ENCODE results near the gene NEMP2.

Gene NEMP2, protein sequence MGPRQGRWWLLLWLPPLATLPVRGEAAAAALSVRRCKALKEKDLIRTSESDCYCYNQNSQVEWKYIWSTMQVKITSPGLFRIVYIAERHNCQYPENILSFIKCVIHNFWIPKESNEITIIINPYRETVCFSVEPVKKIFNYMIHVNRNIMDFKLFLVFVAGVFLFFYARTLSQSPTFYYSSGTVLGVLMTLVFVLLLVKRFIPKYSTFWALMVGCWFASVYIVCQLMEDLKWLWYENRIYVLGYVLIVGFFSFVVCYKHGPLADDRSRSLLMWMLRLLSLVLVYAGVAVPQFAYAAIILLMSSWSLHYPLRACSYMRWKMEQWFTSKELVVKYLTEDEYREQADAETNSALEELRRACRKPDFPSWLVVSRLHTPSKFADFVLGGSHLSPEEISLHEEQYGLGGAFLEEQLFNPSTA

DNA sequence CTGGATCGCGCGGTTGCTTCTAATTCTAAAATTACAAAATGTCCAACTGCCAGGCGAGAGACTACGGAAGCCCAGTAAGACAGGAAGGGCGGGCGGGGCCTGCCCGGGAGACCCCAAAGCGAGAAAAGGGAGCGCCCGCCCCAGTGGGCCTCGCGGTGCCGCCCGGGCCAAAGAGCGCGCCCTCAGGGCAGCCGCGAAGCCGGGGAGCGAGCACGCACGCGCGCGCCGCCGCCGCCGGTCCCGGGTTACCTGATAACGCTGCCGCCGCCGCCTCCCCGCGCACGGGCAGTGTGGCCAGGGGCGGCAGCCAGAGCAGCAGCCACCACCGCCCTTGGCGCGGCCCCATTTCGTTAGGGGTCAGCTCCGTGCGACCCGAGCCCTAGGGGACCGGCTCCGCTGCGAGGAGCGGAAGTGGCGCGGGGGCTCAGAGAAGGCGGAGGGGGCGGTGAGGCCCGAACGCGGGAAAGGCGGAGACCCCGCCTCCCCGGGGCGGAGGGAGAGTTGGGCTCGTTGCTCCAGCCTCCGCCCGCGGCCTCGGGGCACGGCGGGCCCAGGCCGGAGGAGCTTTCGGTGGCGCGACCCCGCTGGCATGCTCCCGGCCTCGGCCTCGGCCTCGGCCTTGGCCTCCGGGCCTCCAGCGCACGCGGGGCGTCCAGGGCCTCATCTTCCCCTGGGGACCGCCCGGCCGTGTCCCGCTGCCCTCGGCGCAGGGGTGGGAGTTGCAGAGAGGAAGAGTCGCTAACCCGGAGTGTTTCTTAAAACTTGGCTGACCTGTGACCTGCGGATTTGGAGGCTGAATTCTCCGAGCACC is at the start of gene NEMP2:
Gene NEMP2 (minus strand): TSS at position 413 of the 811 bp plus-strand sequence. CDS start 67 bp downstream, at position 346.
- DNase-seq (ENCODE audit: low spot score) = peak; percentile 93

DNA sequence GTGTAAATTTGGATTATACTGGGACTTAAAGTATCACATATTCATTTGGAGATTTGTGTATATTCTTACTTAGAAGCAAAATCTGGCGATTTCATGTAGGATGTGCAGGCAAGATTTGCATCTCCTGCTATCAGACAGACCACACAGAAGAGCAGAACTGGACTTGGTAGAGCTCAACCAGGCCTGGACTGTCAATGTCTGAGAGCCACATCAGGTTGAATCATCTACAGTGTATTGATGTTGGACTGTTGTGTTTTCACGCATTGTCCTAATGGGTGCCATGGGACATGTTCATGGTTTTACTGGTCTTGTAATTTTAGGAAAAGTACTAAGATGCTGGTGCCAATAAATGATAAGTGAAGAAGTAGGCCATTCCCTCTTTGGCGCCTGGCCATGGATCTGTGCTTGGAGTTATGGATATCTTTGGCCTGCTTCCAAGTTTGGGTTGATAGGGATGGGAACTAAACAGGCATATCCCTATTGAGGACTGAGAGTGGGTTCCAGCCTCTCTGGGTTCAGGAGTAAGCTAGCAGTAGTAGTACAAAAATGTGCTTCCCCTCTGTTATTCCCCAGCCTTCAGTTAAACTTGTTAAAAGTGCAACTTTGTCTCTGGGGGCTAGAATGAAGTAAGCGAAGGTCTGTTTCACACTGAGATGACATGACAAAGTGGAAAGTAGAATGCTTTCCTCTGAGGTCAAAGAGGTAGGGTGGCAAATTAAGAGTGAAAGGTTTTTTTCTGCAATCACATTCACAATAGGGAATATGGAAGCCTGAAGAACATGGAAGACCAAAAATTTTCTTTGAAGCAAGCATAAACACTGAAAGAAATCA is 49.2 kb upstream of the NEMP2 start:
- no peak for DNase-seq (ENCODE audit: low spot score)

DNA sequence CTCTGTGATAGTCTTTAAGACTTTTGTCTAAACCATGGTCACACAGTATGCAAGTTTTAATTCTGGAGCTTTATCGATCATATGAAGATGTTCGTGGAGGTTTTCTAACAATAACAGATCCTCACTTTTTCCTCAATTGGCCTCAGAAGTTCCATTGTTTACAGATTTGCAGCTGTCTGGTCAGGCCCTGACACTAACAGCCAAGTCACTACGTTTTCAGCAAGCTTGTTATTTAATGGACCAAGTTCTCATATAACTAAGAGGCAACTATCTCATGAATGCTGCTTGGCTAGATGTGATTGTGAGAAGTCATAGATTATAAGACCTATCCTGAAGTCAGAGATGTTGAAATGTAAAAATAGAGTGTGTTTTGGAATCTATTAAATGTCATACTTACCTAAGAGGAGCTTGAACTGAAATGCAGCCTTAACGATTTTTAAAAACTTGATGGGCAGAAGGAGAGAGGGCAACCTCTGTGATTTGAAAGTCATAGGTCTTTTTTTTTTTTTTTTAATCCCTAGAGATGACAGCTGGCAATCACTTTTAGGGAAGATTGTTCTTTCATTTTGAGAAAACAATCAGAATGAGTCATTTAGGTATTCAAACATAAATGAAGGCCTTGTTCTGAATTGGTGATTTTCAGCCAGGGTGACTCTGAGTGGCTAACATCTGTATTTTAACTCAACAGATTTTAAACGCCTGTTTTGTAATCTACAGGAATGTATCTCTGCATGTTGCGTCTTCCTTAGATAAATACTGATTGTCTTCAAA is 48.4 kb upstream of the NEMP2 start:
- DNase-seq (ENCODE audit: low spot score) = no peak

DNA sequence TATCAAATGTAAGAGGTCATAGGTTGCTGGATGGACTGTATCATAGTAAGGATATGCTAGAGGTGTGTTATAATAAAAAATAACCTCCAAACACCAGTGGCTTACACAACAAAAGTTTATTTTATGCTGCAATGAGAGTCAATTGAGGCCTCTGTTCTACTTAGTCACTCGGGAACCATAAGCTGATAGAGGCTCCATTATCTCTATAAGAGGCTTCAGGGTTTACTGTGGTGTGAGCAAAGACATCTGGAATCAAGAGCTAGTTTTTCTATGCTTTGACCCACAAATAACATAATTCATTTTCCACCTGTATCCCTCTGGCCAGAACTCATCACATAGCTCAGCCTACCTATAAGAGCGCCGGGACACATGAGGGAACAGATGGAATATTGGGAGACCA is 47.5 kb upstream of the NEMP2 start:
- no peak for DNase-seq (ENCODE audit: low spot score)

DNA sequence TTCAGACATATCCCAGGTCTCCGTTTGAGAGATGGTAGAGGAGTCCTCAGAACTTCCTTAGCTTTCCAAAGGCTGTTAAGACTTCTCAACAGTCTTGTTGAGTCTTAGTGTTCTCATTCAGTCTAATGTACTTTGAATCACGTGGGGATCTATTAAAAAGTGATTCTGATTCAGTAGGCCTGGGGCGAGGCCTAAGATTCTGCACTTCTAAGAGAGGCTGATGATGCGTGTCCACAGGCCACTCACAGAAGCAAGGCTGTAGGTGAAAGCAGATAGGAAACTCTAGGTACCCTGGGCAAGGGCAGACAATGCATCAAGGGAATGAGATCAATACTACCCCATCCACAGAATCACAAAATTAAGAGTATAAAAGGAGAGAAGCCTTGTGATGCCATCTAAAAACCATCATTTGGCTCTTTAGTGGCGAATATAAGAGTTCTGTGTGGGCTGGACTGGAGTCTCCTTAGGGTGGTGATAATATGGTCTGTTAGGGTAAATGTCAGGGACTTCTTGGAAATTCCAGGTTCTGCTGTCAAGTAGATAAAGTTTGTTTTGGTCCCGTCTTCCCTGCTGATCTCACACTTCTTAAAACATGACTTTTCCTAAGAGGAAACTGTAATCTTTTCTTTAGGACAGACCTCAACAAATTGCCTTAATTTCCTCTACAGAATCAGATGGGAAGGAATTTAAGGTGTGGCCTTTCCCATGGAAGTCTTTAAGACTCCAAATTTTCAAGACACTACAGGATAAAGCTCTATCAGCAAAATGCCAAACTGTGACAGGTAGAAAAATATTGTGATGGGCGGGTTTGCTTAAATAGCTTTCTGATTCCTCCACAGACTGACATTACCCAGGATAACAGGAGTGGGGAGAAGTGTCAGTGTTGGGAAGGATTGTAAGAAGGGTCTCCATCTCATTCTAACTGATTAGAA is 45.7 kb upstream of the NEMP2 start:
- DNase-seq (ENCODE audit: low spot score) = no peak

DNA sequence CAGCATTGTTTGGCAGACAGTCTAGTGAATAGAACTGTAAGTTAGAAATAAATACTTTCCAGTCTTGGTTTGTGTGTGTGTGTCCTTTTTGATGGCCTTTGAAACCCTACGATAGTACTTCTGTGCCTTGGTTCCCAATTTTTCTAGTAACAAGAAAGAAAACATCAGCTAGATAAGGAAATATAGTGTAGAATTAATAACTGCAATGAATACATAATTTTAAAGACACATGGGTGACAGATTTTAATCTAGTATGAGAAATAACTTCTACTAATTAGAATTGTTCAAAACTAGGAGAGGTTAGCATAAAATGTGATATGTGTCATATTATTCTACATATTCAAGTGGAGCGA is 44.5 kb upstream of the NEMP2 start:
- no peak for DNase-seq (ENCODE audit: low spot score)

DNA sequence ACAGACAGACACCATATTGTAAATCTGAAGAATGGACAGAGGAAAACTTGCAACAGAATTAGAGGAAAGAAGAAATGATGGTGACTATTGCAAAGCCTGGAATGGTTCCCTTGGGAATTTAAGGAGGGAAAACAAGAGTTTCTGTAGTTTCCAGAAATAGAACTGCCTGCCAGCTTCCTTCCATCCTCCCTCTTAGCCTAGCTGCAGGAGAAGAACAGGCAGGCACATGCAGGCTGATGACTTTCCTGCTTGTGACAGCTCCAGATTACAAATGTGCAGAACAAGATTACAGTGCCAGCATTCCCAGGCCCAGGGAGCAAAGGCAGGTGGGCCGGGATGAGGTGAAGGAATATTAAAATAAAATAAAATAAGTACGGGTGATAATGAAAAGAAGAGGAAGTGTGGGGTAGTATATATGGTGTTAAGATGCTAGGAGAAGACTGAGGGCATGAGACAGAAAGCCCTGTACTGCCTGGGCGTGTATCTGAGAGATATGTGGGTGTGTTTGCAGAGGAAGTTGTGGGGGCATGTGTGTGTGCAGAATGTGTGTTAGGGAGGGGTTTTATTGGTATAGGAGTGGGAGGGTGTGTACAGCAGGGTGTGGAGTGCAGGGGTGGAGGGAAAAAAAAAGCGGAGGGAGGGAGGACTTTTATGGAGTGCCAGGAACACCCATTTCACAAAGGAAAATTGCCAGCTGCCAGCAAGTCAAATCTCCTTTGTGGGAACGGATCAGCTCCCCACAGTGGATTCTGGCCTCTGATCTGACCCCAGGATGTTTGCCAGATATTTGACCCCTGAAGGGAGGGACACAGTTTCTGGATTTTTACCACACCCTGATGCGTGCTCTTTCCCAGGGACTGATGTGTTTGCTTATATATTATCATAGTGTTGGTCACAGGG is 43.9 kb upstream of the NEMP2 start:
- no peak for DNase-seq (ENCODE audit: low spot score)

DNA sequence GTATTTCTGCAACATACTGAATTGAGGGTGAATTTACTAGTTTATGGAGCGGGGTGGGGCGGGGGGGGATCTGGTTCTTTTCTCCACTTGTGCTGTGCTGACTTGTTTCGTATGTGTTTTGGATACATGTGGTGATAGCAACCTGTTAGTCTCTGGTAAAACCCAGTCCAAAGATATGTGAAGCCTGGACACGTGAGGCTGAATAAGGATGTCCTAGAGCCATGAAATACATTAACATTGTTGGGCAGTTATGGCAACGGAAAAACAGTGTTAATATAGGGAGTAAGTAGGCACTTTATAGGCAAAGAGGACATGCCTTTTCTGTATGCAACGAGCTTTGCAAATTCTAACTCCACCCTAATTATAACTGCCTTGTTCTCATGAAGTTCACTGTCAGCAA is 42.1 kb upstream of the NEMP2 start:
- DNase-seq (ENCODE audit: low spot score) = no peak

DNA sequence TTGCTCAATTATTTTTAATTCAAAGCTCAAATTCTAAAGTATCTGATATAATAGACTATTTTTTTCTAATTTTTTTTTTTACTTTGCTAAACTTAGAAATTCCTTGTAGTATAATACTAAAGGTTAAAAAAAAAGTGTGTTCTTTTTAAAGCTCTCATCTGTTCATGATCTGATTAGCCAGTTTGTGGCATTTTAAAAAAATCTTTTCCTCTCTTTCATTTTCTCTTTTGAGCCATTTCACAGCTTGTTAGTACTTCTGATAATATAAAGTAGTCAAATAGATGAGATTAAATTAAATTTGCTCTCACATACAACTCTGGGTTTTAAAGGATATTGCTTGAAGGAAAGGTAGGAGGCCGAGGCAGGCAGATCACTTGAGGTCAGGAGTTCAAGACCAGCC is 40.7 kb upstream of the NEMP2 start:
- DNase-seq (ENCODE audit: low spot score) = no peak

DNA sequence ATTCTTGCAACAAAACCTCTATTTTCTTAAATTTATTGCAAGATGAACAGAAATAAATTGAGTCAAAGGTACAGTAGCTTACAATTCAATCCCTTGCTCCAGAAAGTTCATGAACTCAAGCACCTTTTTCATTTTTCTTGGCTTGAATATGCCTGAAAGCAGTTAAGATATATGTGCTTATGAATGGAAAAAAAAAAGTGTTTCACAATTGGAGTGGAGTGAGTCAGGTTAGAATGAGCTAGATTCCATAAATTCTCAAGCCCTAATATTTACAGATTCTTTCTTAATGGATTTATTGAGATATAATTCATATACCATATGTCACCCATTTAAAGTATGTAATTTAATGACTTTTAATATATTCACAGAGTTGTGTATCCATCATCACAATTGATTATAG is 39.6 kb upstream of the NEMP2 start:
- DNase-seq (ENCODE audit: low spot score) = no peak

DNA sequence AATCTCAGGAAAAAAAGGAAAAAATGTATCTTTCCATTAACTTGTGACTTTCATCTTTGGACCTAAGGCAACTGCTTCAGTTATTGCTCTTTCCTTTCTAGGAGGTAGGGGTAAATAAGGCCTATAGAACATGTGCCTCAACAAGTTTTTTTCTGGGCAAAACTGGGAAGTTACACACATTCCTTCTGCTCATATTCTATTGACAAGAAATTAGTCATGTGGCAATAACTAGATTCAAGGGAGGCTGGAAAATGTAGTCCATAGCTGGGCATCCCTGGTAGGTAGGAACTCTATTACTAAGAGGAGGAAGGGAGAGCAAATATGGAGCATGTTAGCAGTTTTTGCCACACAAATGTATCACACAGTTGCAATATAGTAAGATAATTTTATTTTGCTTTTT is 37.7 kb upstream of the NEMP2 start:
- no peak for DNase-seq (ENCODE audit: low spot score)

DNA sequence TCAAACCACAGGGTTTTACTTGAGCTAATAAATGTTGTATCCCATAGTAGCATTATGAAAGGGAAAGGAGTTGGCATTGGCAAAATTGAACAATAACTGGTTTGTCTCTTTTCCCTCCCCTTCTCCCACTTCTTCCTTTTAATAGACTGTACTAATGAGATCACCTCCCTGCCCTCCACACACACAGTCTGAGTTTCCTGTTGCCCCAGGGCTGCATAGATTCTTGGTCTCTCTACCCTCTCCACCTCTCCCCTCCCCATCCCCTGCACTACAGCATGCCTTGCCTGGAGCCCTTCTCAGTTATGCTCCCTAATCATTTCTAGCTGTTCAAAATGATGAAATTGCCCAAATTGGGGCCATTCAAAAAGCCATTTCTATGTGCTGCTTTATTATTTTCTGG is 37.2 kb upstream of the NEMP2 start:
- no peak for DNase-seq (ENCODE audit: low spot score)

DNA sequence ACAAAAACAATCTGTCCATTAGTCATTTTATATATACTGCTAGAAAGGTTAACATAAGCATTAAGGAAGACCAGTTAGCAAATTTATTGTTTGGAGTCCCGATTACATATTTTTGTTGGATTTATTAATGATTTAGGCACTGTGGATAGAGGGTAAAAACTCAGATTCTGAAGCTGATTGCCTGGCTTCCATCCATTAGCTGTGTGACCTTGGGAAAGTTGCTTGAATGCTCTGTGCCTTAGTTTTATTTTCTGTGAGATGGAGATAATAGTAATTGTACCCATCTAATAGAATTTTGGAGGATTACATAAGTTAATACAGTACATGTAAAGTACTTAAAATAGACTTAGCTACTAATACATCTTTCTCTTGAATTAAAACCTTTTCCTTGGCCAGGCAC is 36.3 kb upstream of the NEMP2 start:
- DNase-seq (ENCODE audit: low spot score) = no peak

DNA sequence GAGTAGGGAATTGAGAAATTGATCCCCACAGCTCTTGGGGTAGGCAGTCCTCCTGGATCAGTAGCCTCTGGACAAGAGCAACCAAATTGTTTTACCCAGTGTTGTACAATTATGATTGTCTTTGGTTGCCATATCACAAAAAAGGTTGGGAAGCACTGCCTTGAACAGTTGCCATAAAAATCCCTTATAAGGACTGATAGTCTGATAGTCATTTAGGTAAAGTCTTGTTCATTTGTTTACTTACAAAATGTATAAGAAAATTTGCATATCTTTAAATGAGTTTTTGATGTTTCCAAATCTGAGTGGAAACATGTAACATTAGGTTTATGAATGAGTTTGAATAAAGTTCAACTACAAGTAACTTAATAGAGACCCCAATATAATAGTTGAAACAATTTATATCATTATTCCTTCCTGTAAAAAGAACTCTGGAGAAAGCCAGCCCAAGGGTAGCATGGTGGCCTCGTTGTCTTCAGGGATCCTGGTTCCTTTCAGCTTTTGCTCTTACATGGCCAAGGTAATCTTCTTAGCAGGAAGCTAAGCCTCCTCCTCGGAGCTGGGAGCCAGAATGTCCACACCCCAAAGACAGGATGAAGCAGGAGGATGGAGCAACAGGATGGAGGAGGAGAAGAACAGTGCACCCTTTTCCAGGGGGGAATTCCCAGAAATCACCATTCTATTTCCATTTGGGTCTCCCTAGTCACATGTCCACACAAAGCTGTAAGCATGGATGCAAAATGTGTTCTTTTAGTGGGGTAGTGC is 35.7 kb upstream of the NEMP2 start:
- no peak for DNase-seq (ENCODE audit: low spot score)

DNA sequence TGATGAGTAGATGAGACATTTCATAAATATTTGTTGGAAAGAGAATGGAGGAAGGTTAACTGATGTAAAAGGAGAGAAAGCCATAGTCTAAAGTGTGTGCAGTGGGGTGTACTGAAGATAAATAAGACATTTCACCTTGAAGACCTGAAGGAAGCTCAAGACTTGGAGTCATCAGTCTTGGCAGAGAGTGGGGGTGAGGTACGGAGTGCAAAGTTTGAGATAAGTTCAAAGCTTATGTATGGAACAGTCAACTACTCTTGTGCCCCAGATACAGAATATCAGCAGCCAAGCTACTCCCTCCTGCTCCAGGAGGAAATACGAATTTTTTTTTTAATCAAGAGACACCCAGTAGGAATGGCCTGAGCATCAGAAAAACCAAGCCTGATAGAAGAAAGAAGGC is 30.3 kb upstream of the NEMP2 start:
- DNase-seq (ENCODE audit: low spot score) = no peak

DNA sequence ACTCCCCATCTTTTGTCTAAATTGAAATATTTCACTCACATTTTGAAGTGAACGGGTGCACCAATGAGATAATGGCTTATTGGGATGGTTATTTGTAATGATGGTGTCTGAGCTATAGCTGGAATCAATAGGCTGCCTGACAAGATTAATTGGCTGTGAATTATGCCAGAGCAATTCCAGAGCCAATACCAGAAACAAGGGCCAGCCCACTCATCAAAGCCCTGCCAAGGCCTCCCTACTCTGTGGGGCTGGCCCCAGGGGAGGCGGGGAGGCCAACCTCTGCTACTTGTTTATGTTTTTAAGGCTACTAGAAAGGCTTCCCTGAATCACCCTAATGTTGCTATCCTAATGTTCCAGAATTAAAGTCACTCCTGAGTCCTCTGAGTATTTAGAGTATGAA is 29.1 kb upstream of the NEMP2 start:
- DNase-seq (ENCODE audit: low spot score) = no peak

DNA sequence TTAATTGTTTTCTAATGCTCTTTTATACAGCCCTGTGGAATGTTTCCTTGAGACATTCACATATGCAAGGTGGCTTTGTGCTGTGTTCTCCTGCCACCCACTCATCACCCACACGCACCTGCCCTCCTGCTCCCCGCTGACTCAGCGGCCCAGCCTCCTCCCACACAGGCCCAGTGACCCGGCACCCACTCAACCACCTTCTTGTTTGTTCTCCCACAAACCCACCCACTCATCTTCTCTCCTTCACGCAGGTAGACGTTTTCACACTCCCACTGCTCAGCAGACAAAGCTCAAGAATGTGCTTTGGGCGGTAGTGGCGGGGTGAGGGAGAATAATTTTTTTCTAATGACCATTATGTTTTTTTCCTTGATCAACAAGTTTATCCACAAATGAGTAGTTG is 28.6 kb upstream of the NEMP2 start:
- DNase-seq (ENCODE audit: low spot score) = no peak

DNA sequence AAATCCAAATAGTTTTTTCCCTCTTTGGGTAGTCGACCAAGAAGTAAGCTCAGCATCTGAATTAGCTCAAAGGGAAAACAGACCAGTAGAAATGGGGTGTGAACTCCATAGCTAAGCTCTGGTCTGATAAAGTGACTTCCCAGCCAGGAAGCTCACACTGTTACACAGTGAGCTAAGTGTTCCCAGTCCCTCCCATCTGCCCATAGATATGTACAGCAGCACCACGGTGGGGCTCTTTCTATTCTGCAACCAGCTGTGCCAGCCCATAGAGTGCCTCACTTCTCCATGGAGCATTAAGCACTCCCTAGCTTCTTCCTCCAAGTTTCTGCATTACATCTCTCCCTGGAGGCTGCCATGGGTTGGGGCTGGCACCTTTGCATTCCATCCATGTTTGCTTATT is 27.6 kb upstream of the NEMP2 start:
- DNase-seq (ENCODE audit: low spot score) = no peak

DNA sequence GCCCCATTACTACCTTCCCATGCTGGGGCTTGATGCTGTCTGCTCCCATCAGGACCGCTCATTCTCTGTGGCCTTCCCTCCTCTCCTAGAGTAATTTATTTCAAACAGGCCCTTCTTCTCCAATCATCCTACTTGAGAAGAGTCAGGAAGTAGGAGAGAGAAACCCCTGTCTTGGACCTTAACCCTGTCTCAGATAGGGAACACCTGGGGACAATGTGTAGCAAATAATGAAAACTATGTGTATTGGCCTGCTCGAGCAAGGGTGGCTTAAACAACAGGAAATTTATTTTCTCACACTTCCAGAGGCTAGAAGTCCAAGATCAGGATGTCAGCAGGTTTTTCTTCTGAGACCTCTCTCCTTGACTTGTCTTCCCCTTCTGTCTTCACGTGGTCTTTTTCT is 26.6 kb upstream of the NEMP2 start:
- DNase-seq (ENCODE audit: low spot score) = no peak

Data from ecto neural progenitor cell (in vitro differentiated cells).